Fibroblast of upper back skin (primary cell): Measurements from ENCODE around the gene PCDH8.
"Not testable (repeated sequence)": the region's sequence is repeated elsewhere in the genome, so short reads cannot be mapped to it uniquely, and the experiment has no call there.

Experiments
- DNase-seq: peaks from one replicate; pipeline ENCODE4 v3.0.0-alpha.2; 2013

Gene PCDH8

DNA sequence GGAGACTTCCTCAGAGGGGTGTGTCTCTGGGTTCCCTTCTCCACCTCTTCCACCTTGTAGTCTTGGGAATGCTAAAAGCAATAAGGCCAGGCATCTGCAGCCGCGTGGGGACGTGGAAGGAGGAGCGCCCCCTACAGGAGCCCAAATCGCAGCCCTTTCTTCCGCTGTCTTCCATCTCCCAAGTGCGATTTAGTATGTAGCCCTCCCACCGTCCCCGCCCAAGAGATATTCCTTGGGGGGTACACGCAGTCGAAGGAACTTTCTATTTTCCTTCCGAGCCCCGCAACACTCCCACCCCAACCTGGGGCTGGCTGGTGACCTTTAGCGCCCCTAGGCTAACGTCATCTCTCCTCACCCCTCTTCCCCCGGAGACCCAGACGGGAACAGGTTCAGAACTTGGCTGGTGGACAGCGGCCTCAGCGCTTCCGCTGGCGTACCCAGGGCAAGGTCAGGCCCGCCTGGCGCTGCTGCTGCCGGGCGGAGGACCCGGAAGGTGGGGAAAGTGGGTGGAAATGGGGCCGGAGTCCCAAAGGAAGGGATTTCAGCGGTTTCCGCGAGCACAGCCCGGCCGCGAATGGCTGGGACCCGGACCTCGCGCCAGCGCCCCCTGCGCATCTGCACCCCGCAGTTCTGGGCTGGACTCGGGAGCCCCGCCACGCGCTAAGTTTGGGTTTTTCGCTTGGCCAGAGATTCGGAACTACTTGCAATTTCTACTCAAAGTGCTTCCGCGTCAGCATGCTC is 2.1 kb upstream of the PCDH8 start:
- DNase-seq: peak; percentile 23

DNA sequence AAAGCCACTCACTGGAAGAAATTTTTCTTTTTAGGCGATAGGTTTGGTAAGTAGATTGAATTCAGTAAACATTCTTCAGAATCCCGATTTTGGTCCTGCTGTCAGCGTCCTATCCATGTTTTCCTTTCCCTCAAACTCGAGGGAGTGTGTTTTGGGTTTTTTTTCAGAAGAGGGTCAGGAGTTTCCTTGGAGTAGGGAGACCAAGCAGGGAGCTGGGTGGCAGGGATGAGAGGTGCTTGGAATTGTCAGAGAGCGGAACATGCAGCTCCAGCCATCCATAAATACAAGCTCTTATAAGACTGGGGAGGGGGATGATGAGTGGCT is 1.6 kb upstream of the PCDH8 start:
- no peak for DNase-seq

DNA sequence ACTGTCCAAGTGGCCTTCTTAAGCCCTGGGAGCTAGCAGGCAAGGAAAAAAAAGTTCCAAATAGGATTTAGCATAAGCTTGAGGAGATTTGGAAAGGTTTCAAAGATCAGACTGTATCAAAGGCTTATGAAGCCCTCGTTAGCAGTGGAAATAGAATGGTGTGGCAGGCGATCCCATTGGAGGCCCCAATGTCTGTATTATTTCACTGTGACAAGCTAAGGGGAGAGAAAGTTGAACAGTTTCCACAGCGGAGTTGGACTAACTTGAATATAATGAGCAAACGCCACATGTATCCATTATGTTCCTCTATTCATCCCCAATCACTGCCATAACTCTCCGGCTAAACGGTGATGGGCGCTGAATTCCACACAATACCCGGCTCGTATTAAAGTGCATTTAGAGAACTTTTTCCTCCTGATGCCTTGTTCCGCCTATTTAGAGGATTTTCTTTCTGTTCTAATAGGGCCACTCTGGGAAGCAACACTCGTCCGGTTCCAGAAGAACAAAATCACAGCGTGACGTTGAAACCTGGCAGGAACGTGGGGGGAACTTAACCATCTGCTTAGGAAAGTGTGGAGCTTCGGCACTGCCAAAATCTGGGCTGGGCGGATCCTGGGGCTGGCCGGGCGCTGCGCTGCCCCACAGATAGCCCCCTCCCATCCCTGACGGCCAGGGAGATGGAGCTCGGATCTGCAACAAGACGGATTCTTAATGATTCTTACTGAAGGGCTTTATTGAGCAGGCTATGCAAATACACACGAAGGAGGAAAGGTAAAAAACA is 1.0 kb upstream of the PCDH8 start:
- DNase-seq: no peak

DNA sequence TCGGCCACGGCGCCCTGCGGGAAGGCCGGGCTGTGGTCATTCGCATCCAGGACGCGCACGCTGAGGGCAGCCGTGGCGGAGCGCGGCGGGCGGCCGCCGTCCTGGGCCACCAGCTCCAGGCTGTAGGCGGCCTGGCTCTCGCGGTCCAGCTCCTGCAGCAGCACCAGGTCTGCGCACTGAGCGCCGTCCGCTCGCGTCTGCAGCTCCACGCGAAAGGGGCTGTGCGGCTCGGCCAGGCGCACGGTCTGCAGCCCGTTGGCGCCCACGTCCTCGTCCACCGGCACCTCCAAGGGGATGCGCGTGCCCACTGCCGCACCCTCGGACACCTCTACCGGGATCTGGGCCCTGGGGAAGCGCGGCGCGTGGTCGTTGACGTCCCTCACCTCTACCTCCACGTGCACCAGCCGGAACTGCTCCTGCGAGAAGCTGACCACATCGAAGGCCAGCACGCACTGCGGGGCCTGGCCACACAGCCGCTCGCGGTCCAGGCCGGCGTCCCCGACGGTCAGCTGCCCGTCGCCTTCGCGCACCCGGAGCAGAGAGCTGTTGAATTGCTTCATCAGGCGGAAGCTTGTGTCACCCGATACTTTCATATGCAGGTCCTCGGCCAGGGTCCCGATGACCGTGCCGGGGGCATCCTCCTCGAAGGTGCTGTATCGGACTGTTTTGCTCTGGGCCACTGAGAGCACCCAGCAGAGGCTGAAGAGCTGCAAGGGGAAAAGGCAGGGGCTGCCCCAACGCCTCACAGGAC is 583 bp downstream of the PCDH8 start:
- DNase-seq: no peak

DNA sequence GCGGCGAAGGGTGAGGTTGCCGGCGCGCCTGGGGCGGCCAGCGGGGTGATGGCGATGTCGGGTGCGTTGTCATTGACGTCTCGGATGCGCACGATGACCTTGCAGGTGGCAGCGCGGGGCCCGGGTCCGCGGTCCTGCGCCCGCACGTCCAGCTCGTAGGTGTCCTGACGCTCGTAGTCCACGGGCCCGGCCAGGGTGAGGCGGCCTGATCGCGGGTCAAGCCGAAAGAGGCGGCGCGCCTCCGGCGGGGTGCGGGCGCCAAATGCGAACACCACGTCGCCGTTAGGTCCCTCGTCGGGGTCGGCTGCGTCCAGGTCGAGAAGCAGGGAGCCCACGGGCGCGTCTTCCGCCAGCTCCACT is 1.1 kb downstream of the PCDH8 start:
- no peak for DNase-seq

DNA sequence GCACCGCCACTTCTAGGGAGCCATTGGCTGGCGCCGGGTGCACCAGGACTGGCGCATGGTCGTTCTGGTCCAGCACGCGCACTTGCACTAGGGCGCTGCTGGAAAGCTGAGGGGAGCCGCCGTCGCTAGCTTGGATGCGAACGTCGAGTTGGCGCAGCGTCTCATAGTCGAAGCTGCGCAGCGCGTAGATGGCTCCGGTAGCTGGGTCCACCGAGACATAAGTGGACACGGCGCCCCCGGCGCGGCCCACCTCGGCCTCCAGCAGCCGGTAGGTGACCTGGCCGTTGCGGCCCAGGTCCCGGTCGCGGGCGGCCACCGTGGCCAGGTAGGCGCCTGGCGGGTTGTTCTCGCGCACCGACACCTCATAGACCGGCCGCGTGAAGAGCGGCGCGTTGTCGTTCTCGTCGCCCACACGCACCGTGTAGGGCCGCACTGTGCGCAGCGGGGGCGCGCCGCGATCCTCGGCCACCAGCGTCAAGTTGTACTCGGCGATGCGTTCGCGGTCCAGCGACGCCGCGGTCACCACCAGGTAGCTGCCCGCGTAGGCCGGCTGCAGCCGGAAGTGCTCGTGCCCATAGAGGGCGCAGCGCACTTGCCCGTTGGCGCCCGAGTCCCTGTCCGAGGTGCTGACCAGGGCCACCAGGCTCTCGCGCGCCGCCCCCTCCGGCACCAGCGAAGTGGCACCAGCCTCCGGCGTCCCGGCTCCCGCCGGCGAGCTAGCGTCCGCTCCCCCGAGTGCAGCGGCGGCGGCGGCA is 1.7 kb downstream of the PCDH8 start:
- DNase-seq: peak; percentile 8

DNA sequence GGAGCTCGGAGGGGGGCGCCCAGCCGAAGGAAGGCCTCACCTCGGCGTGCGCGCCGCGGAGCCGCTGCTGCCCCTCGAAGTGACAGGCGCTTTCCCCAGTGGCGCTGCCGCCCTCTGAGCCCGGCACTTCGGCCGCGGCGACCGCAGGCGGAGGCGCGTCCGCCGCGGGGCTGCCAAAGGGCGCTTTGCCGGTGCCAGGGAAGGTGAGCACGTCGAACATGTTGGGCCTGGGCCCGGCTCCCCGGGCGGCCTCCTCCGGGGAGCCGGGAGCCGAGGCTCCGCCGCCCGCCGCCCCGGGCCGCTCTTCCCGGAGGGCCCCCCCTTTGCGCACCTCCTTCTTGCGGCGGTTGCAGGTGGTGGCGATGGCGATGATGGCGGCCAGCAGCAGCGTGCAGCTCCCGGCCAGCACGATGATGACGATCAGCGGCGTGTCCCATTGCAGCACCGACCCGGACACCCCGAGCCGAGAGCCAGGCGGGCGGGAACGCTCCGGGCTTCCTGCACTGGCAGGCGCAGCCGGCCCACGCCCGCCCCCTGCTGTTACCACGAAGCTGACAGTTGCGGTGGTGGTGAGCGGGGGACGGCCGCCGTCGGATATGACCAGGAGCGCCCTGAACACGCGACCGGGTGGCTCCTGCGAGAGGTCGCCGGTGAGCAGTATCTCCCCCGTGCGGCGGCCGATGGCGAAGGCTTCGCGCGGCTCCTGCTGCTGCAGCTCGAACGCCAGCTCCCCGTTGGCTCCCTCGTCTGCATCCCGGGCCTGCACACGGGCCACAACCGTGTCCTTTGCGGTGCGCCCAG is 2.5 kb downstream of the PCDH8 start:
- no peak for DNase-seq

DNA sequence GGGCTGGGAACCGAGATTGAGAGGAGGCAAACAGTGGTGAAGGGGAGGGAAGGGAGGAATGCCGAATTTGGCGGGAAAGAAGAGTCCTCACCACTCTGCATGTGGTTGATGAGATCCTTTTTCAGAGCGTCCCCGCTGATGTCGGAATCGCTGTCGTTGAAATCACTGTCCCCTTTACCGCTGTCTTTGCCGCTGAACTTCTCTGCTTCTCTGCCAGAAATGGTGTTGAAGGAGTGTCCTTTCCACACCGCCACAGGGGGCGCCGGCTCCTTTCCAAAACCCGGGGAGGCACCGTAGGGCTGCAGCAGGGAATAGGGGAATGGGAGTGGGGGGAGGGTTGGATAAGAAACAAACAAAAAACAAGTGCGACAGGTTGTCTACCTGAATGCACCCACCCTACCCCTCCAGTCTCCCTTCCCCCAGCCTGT is 3.1 kb downstream of the PCDH8 start:
- no peak for DNase-seq

DNA sequence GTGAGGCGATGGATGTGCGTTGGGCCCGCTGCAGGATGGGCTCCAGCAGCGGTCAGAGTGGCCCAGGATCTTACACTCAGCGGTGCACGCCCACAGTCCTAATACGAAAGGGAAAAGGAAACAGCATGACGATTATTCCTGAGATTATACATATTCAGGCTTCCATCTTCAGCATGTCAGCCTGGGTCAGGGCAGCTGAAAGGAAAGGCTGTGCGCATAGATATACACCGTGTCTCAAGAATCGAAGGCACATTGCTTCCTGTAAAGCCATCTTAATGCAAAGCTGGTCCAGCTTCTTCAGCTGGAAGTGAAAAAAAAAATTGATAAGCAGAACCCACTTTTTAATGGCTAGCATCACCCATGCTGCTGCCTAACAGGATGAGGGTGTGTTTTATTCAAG is 3.6 kb downstream of the PCDH8 start:
- DNase-seq: no peak

DNA sequence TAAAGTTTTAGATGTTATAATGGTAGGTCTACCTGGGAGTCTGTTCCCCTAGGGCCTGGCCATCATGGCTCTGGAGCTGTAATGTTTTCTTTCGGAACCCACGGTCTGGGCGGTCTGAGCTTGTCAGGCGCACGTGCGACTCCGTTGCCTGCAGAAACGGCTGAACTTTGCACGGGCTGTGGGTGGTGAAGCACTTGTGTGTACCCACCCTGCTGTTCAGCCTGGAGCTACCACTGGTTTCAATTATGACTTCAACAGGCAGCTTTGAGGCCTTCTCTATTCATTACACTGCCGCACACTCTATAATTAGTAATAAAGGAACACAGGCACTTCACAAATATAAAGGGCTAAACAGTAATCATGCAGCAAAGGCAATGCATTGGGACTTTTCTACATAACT is 6.0 kb downstream of the PCDH8 start:
- no peak for DNase-seq

DNA sequence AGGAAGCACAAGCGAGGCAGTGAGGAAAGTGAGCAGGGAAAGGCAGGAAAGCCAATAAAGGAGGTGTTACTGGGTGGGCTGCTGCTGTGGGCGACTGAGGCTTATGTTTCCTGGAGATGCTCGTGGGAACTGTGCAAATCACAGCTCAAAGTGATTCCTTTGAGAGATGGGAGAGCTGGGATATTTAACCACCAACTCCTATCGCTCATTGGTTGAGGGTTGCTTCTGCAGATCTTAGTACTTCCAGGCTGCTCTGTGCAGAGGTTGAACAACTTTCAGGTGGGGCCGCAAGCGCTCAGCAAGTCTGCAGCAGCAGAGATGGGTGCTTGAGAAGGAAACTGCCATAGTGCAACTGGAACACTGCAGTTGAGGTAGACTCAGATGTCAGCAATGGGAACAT is 8.4 kb downstream of the PCDH8 start:
- no peak for DNase-seq

DNA sequence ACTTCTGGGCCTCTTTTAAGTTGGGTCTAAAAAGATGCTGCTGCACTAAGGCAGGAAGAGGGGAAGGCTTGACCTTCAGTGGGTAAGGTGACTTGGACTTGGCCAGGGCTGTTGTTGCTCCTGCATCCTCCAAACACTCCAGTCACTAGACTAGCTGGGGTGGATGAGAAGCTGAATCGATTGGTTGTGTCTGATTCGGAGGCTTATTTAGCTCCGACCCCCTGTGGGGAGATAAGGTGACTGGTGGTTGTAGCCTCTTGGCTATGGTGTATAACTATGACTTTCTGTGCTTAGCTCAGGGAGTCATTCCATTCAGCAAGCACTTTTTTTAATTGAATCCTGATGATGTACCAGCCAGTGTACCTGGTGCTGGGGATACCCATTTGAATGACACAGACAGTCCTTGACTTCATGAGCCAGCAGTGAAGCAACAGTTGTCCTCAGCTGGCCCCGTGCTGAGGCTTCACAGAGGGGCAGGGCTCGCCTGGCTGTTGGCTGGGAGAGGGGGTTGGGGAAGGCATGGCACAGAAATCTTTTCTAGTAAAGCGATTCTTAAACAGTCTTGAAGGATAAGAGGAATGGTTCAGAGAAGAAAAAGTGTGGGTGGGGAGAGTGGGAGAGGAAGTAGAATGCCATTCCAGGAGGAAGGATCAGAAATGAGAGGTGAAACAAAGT is 9.9 kb downstream of the PCDH8 start:
- DNase-seq: no peak

DNA sequence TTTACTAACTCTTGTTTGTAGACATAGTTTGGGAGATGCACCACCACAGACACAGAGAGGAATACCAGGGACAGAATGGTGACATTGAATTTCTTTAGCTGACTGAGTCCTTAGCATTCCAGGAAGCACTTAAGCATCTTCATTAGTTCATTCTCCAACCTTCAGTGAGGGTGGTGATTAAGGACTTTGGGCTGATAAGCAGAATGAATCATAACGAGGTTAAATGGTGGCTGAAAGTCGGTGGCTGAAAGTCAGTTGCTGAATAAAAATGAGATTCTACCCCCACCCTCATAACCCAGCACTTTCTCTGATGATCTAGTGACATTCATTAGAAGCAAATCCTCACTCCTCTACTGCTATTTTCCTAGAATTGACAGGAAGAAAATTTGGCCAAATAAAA is 10.6 kb downstream of the PCDH8 start:
- no peak for DNase-seq

DNA sequence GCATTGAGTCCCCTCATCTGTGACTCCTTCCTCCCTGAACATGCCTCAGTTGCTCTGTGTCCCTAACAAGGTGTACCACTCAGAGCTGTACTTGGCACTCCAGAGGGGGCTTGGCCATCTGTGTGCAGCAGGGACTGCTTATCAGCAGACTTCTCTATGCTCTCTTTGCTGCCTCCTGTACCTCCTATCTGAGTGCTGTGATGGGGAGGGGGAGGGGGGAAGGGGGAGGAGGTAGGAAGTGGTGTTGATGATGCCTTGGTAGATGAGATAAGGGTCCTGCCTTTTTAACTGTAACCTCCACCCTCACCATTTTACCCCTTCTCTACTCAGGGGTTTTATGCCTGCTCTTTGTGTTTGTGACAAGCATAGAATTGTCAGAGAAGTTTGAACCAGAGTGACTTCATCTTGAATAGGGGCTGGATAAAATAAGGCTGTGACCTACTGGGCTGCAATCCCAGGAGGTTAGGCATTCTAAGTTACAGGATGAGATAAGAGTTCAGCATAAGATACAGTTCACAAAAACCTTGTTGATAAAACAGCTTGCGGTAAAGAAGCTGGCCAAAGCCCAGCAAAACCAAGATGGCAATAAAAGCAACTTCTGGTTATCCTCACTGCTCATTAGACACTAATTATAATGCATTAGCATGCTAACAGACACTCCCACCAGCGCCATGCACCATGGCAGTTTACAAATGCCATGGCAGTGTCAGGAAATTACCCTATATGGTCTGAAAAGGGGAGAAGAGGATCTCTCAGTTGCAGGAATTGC is 13.2 kb downstream of the PCDH8 start:
- DNase-seq: no peak

DNA sequence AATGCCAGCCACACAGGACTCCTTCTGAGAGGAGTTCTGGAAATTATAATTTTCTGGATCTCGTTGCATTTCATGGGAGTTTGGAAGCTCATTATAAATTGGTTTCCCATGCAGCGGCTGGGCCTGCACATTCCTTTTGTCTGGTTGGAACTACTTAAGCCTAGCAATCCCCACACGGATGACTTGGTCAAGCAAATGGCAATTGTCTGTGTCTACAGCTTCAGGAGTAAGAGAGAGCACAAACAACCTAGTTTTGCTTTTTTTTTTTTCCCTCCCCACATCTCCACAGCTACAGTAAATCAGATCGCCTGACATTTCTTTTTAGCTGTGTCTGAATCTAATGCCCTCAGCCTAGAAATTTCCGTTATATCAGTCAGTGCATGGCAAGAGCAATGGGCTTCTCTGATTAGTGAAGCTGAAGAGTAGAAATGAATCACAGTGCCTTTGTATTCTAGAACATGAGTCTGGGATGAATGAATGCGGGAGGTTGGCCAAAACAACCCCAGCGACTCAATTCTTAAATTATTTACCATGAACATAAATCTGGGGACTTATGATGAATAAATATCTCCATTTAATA is 15.1 kb downstream of the PCDH8 start:
- no peak for DNase-seq

DNA sequence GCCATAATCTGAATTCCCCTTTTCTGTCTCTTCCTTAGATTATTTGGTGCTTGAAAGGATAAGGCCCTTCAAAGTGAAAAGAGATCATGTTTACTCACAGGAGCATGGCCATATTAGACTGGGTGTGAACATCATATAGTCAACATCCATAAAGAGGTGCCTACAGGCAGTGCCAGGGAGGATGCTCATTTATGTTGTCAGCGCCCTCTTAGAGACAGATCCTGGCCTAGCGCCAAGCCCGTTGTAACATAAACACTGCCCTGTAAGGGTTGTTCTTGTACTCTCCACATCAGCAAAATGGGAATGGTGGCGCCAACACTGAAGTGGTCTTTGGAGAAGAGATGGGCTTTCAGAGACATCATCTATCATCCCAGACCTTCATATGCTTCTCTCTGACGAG is 16.1 kb downstream of the PCDH8 start:
- DNase-seq: no peak

DNA sequence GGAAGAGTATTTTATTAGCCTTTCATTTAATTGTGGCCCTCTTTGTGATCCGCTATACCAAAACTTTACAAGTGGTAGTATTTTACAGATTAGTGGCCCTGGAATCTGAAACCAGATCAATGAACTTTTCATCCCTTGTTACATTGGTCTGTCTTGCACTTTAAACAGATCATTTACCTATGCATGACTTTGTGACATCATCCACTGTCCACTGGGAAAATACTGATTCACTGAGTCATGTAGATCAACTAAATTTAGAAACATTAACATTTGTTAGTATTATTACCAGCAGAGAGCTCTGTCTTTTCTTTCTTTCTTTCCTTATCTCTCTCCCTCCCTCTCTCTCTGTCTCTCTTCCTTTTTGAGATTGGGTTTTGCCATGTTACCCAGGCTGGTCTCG is 17.5 kb downstream of the PCDH8 start:
- peak; percentile 1 for DNase-seq

DNA sequence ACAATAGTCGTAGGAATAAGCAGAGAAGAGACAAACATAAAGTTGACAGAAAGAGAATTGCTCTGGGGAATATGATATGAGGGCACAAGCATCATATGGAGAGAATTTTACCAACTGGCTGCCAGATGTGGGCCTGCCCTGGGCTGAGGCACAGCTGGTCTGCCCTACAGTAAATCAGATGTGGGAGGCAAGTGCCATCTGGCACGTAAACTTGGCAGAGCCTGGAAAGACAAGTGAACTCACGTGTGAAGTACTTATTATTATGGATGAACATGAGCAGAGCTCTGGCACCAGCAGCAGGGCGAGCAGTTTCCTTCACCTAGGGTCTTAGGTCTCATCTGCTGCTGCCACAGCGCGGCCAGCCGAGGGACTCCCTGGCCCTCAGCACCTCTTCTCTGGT is 20.6 kb downstream of the PCDH8 start:
- no peak for DNase-seq

DNA sequence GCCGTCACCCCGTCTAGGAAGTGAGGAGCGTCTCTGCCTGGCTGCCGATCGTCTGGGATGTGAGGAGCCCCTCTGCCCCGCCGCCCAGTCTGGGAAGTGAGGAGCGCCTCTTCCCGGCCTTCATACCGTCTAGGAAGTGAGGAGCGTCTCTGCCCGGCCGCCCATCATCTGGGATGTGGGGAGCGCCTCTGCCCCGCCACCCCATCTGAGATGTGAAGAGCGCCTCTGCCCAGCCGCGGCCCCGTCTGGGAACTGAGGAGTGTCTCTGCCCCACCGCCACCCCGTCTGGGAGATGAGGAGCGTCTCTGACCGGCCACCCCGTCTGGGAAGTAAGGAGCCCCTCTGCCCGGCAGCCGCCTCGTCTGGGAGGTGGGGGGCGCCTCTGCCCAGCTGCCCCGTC is 30.6 kb downstream of the PCDH8 start:
- not testable (repeated sequence) for DNase-seq

DNA sequence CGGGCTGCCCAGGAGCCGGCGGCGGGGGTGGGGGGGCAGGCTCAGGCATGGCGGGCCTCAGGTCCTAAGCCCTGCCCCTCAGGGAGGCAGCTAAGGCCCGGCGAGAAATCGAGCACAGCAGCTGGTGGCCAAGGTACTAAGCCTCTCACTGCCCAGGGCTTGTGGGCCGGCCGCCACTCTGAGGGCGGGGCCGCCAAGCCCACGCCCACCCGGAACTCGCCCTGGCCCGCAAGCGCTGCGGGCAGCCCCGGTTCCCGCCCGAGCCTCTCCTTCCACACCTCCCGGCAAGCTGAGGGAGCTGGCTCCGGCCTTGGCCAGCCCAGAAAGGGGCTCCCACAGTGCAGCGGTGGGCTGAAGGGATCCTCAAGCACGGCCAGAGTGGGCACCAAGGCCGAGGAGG is 33.1 kb downstream of the PCDH8 start:
- no peak for DNase-seq

DNA sequence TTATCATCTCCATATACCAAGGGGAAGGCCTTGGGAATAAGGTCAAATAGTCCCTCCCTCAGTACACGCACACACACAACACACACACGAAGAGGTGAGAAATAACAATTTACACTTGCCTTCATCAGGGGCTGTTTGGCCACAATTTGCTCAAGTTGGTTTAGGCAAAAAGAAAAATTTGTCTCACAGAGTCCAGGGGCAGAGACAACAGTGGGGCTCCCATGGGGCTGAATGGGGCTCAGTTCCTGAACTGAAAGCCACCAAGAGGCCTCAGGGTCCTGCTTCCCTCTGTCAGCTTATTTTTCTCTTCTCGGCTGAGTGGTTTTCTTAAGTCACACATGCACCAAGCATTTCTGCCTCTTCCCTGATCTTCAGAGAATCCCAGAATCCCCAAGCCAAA is 35.5 kb downstream of the PCDH8 start:
- DNase-seq: no peak
